Activated T-cell treated with anti-CD3 and anti-CD28 coated beads, Interleukin-2, amount 50 U/mL, for 48 hours (primary cell): ENCODE results near the gene PCDHB11.
"Not testable (repeated sequence)": the region's sequence is repeated elsewhere in the genome, so short reads cannot be mapped to it uniquely, and the experiment has no call there.

Source experiments
- DNase-seq, 2 experiments: peaks; one replicate each; pipeline ENCODE4 v3.0.0-alpha.2; 2020

The PCDHB11 gene

GRCh38 chr5:141188682-141189081 lies 10.7 kb upstream of the PCDHB11 start:
- DNase-seq, result not testable (repeated sequence)

- not testable (repeated sequence) for DNase-seq
Measured at GRCh38 chr5:141189131-141189530, 10.3 kb upstream of the PCDHB11 start.

GRCh38 chr5:141192110-141192725 lies 7.2 kb upstream of the PCDHB11 start, which contains the start of gene PCDHB10:
Gene PCDHB10, plus strand, starts transcription at chr5:141192353. Its CDS starts 200 bp downstream, at chr5:141192553.
- peak; percentile 49 to 52 for DNase-seq

- not testable (repeated sequence) for DNase-seq
Measured at GRCh38 chr5:141194332-141194731, 5.1 kb upstream of the PCDHB11 start.

- no peak for DNase-seq
Measured at GRCh38 chr5:141196363-141196762, 3.1 kb upstream of the PCDHB11 start.

- DNase-seq, result not testable (repeated sequence)
Measured at GRCh38 chr5:141201126-141201525, 1.7 kb downstream of the PCDHB11 start.

- not testable (repeated sequence) for DNase-seq
Measured at GRCh38 chr5:141201646-141202045, 2.2 kb downstream of the PCDHB11 start.

- DNase-seq, result no peak
Measured at GRCh38 chr5:141208478-141208877, 9.1 kb downstream of the PCDHB11 start, which contains the start of gene PCDHB12. Gene PCDHB12, plus strand, starts transcription at chr5:141208719. Its CDS starts 189 bp downstream, at chr5:141208908.

GRCh38 chr5:141210281-141210680 lies 10.9 kb downstream of the PCDHB11 start:
- not testable (repeated sequence) for DNase-seq

- DNase-seq, result not testable (repeated sequence)
Measured at GRCh38 chr5:141210849-141211248, 11.4 kb downstream of the PCDHB11 start.

GRCh38 chr5:141213656-141214339 lies 14.4 kb downstream of the PCDHB11 start, which contains the start of gene PCDHB13:
Gene PCDHB13, plus strand, starts transcription at chr5:141213919. Its CDS starts 205 bp downstream, at chr5:141214124.
- DNase-seq, result peak in 1 of 2 experiments; percentile 28

GRCh38 chr5:141214583-141214982 lies 15.2 kb downstream of the PCDHB11 start:
- not testable (repeated sequence) for DNase-seq

- not testable (repeated sequence) for DNase-seq
Measured at GRCh38 chr5:141215504-141215903, 16.1 kb downstream of the PCDHB11 start.

- DNase-seq, result not testable (repeated sequence)
Measured at GRCh38 chr5:141216035-141216434, 16.6 kb downstream of the PCDHB11 start.

- no peak for DNase-seq
Measured at GRCh38 chr5:141223112-141223783, 23.8 kb downstream of the PCDHB11 start, which contains the start of gene PCDHB14. Gene PCDHB14, plus strand, starts transcription at chr5:141223343. Its CDS starts 163 bp downstream, at chr5:141223506.

GRCh38 chr5:141224844-141225243 lies 25.4 kb downstream of the PCDHB11 start:
- not testable (repeated sequence) for DNase-seq

- DNase-seq, result not testable (repeated sequence)
Measured at GRCh38 chr5:141225421-141225820, 26.0 kb downstream of the PCDHB11 start.

- DNase-seq, result no peak
Measured at GRCh38 chr5:141234109-141234667, 34.8 kb downstream of the PCDHB11 start.

GRCh38 chr5:141235922-141236321 lies 36.5 kb downstream of the PCDHB11 start:
- DNase-seq, result not testable (repeated sequence)

- DNase-seq, result no peak
Measured at GRCh38 chr5:141236516-141237313, 37.3 kb downstream of the PCDHB11 start.

- no peak for DNase-seq
Measured at GRCh38 chr5:141241496-141241895, 42.1 kb downstream of the PCDHB11 start.

GRCh38 chr5:141245250-141245717 lies 45.9 kb downstream of the PCDHB11 start, which contains the start of gene PCDHB15:
Gene PCDHB15, plus strand, starts transcription at chr5:141245395. Its CDS starts 184 bp downstream, at chr5:141245579.
- peak in 1 of 2 experiments; percentile 25 for DNase-seq
